Neutrophil (primary cell): ENCODE data around the gene SPATA1.

Experiments used
- H3K27ac ChIP-seq: fragments of 200-600 bp; sonication (generic); 2 replicates; pipeline ENCODE4 v1.5.1; 2016; ENCODE audit warnings: mild to moderate bottlenecking, moderate library complexity
- H3K27me3 ChIP-seq: fragments of 200-600 bp; sonication (generic); 2 replicates; pipeline ENCODE4 v1.6.0; 2016; ENCODE audit warnings: mild to moderate bottlenecking
- H3K36me3 ChIP-seq: fragments of 200-600 bp; sonication (generic); 2 replicates; pipeline ENCODE4 v1.5.1; 2017
- H3K4me1 ChIP-seq, 2 experiments: fragments of 200-600 bp in 1 of 2; sonication (generic) in 1 of 2; 1 replicate in 1 of 2; 2 replicates in 1 of 2; pipeline versions ENCODE4 v1.5.1 to v1.6.1; 2013 to 2016; ENCODE audit warnings: low read depth in 1 of 2, low read length in 1 of 2, mild to moderate bottlenecking in 1 of 2, moderate library complexity in 1 of 2; ENCODE audit not compliant: control insufficient read depth in 1 of 2, insufficient read depth in 1 of 2
- H3K4me3 ChIP-seq, 2 experiments: fragments of 200-600 bp in 1 of 2; sonication (generic) in 1 of 2; 1 replicate in 1 of 2; 2 replicates in 1 of 2; pipeline ENCODE4 v1.5.1; 2013 to 2016; ENCODE audit warnings: low read depth in 1 of 2, low read length in 1 of 2, mild to moderate bottlenecking in 1 of 2, moderate library complexity in 1 of 2
- H3K9me3 ChIP-seq: fragments of 200-600 bp; sonication (generic); 2 replicates; pipeline ENCODE4 v1.5.1; 2016
- TF ChIP-seq, protein P1 (sequence below): fragments of 200-600 bp; sonication (generic); IDR thresholded peaks from 2 replicates; pipeline ENCODE4 v1.5.1; 2016; ENCODE audit warnings: antibody characterized with exemption

The SPATA1 gene

DNA sequence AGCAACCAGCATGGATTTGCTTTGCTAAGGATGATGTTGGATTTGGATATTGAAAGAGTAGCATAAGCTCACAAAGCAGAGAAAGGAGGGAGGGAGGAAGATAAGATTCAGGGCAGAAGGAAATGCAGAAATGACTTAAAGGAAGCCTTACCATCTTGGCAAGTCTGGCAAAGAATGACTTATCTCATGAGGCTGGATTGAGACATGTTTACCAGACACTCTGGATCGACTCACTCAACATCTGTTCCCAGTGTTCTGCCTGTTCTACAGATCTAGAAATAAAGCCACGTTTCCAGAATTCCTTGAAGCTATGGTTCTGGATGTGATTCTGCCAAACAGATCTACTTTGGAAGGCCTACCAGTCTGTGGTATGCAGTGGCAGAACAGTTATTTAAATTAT, 106.8 kb downstream of the SPATA1 start:
- H3K4me1 ChIP-seq = no peaks in the 10 kb centered on the region
- no peaks in the 10 kb centered on the region for H3K36me3 ChIP-seq
- no peak overlapping the region for H3K4me3 ChIP-seq
- H3K27ac ChIP-seq = no peak overlapping the region
- TF ChIP-seq, protein P1, sequence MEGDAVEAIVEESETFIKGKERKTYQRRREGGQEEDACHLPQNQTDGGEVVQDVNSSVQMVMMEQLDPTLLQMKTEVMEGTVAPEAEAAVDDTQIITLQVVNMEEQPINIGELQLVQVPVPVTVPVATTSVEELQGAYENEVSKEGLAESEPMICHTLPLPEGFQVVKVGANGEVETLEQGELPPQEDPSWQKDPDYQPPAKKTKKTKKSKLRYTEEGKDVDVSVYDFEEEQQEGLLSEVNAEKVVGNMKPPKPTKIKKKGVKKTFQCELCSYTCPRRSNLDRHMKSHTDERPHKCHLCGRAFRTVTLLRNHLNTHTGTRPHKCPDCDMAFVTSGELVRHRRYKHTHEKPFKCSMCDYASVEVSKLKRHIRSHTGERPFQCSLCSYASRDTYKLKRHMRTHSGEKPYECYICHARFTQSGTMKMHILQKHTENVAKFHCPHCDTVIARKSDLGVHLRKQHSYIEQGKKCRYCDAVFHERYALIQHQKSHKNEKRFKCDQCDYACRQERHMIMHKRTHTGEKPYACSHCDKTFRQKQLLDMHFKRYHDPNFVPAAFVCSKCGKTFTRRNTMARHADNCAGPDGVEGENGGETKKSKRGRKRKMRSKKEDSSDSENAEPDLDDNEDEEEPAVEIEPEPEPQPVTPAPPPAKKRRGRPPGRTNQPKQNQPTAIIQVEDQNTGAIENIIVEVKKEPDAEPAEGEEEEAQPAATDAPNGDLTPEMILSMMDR = no peak
- H3K9me3 ChIP-seq = no peaks in the 10 kb centered on the region
- H3K27me3 ChIP-seq = no peaks in the 10 kb centered on the region

DNA sequence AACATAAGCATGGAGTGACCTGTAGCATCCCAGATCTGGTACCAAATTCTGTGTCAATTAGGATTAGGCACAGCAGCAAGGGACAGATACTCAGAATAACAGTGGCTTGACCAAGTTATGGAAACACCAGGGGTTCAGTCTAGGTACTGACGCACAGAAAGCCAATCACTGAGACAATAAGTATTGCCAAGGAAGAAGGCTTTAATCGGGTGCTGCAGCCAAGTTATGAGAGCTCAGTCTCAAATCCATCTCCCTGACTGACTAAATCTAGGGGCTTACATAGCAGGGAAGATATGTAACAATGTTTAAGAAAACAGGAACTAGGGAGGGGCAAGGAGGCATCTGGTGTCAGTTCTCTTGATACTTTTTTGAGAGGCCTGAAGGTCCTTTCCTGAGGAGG, 107.7 kb downstream of the SPATA1 start:
- H3K27me3 ChIP-seq = no peaks in the 10 kb centered on the region
- no peaks in the 10 kb centered on the region for H3K9me3 ChIP-seq
- no peak overlapping the region for H3K27ac ChIP-seq
- TF ChIP-seq, protein P1 = no peak
- no peaks in the 10 kb centered on the region for H3K4me1 ChIP-seq
- no peaks in the 10 kb centered on the region for H3K36me3 ChIP-seq
- no peak overlapping the region for H3K4me3 ChIP-seq

GRCh38 chr1:84615790-84616189, 109.6 kb downstream of the SPATA1 start:
- TF ChIP-seq, protein P1 = no peak
- Histone ChIP-seq H3K4me3 (no peak overlapping the region), H3K27me3 (peaks cover 6% of the 10 kb centered on the region), H3K9me3 (no peaks in the 10 kb centered on the region), H3K27ac (no peak overlapping the region), H3K36me3 (no peaks in the 10 kb centered on the region), H3K4me1 (peaks cover 0 to 6% of the 10 kb centered on the region in 2 experiments)
